Thoracic aorta (tissue), 2 donors: Measurements from ENCODE around the gene CHRNB1. TPM values are rescaled to one million over a fixed set of nuclear protein-coding genes. Genes with fewer than 3 reads are reported as not detected.
A peak's percentile ranks its signal among the peaks of the same experiment; 100 is the strongest.

Experiments
- ATAC-seq: fragments of 150-250 bp; one replicate; pipeline ENCODE4 v1.8.0; 2017; ENCODE audit warnings: low read depth; ENCODE audit not compliant: insufficient number of reproducible peaks, low FRiP score
- DNase-seq: peaks from one replicate; pipeline ENCODE4 v3.0.0-alpha.2; 2020; ENCODE audit warnings: low spot score
- H3K27ac ChIP-seq, 2 donors: fragments of 200-600 bp; sonication (generic); 1 replicate in 1 of 2; 2 replicates in 1 of 2; pipeline ENCODE4 v1.5.1; 2016; ENCODE audit warnings: mild to moderate bottlenecking in 2 of 2, moderate library complexity in 2 of 2
- H3K27me3 ChIP-seq: fragments of 200-600 bp; sonication (generic); replicated peaks from 2 replicates; pipeline ENCODE4 v1.6.0; 2016; ENCODE audit warnings: mild to moderate bottlenecking; ENCODE audit not compliant: insufficient read depth
- H3K36me3 ChIP-seq: fragments of 200-600 bp; sonication (generic); one replicate; pipeline ENCODE4 v1.5.1; 2016
- H3K4me1 ChIP-seq, 2 donors: fragments of 200-600 bp; sonication (generic); 1 replicate in 1 of 2; 2 replicates in 1 of 2; pipeline versions ENCODE4 v1.5.1 to v1.6.0; 2016; ENCODE audit warnings: low read depth in 2 of 2, mild to moderate bottlenecking in 1 of 2; ENCODE audit not compliant: control insufficient read depth in 1 of 2
- H3K4me3 ChIP-seq: fragments of 200-600 bp; sonication (generic); 2 replicates; pipeline ENCODE4 v1.5.1; 2016; ENCODE audit warnings: mild to moderate bottlenecking
- H3K9me3 ChIP-seq: fragments of 200-600 bp; sonication (generic); 2 replicates; pipeline ENCODE4 v1.5.1; 2016
- CTCF ChIP-seq: fragments of 200-600 bp; sonication (generic); IDR thresholded peaks from one replicate; pipeline ENCODE4 v1.5.1; 2019; ENCODE audit warnings: antibody characterized with exemption
- total RNA-seq, 2 donors: library from RNA; depleted of rRNA; stranded (reverse); fragments of >200 nt; gene quantifications; one replicate each; pipeline versions ENCODE4 v1.1.0 to v1.2.3, GENCODE V29; 2016

The CHRNB1 gene
- total RNA-seq, 2 donors from 2014 or later = 11.6 to 17.6 TPM

GRCh38 chr17:7440834-7441195 is 4.0 kb upstream of the CHRNB1 start:
- no peak overlapping the region for H3K27ac ChIP-seq
- H3K4me3 ChIP-seq = peak overlapping the region; percentile 63
- H3K36me3 ChIP-seq = no peaks in the 10 kb centered on the region
- peaks cover 5% of the 10 kb centered on the region for H3K27me3 ChIP-seq
- peaks cover 32 to 66% of the 10 kb centered on the region in 2 donors for H3K4me1 ChIP-seq
- no peak for ATAC-seq
- no peak for DNase-seq
- no peak for TF ChIP-seq CTCF
- H3K9me3 ChIP-seq = no peaks in the 10 kb centered on the region

- Histone ChIP-seq H3K36me3 (no peaks in the 10 kb centered on the region), H3K4me3 (no peak overlapping the region), H3K27me3 (peaks cover 5% of the 10 kb centered on the region), H3K4me1 (peaks cover 32 to 64% of the 10 kb centered on the region in 2 donors), H3K9me3 (no peaks in the 10 kb centered on the region), H3K27ac (no peak overlapping the region)
- TF ChIP-seq CTCF = no peak
- DNase-seq (no peak), ATAC-seq (no peak)
These were observed 3.6 kb upstream of the CHRNB1 start for GRCh38 chr17:7441266-7441665.

GRCh38 chr17:7442142-7442541 is 2.7 kb upstream of the CHRNB1 start:
- Histone ChIP-seq H3K9me3 (no peaks in the 10 kb centered on the region), H3K4me3 (no peak overlapping the region), H3K27me3 (peaks cover 5% of the 10 kb centered on the region), H3K4me1 (peaks cover 27 to 55% of the 10 kb centered on the region in 2 donors), H3K36me3 (no peaks in the 10 kb centered on the region), H3K27ac (no peak overlapping the region)
- no peak for ATAC-seq
- no peak for TF ChIP-seq CTCF
- no peak for DNase-seq

GRCh38 chr17:7443499-7444485 is 1.1 kb upstream of the CHRNB1 start:
- no peaks in the 10 kb centered on the region for H3K9me3 ChIP-seq
- ATAC-seq = no peak
- H3K27ac ChIP-seq = no peak overlapping the region
- peaks cover 16% of the 10 kb centered on the region for H3K27me3 ChIP-seq
- DNase-seq = no peak
- no peaks in the 10 kb centered on the region for H3K36me3 ChIP-seq
- H3K4me3 ChIP-seq = no peak overlapping the region
- no peak for TF ChIP-seq CTCF
- H3K4me1 ChIP-seq = peaks cover 16 to 40% of the 10 kb centered on the region in 2 donors

GRCh38 chr17:7445619-7445968 is 733 bp downstream of the CHRNB1 start:
- DNase-seq (no peak), ATAC-seq (no peak)
- Histone ChIP-seq H3K4me3 (peak overlapping the region; percentile 71), H3K9me3 (no peaks in the 10 kb centered on the region), H3K4me1 (peaks cover 7 to 26% of the 10 kb centered on the region in 2 donors), H3K27ac (no peak overlapping the region), H3K36me3 (no peaks in the 10 kb centered on the region), H3K27me3 (peaks cover 11% of the 10 kb centered on the region)
- no peak for TF ChIP-seq CTCF
